Measurements from ENCODE around the gene MGAT4A. TPM values are rescaled to one million over a fixed set of nuclear protein-coding genes. Genes with fewer than 3 reads are reported as not detected.

MGAT4A gene
- total and polyA plus RNA-seq, 10 of the 15 experiments (the other 5 are each of a cell fraction or from before 2014, with no cell fraction given), result 4.3 to 23.4 (median 13.6) TPM

DNA sequence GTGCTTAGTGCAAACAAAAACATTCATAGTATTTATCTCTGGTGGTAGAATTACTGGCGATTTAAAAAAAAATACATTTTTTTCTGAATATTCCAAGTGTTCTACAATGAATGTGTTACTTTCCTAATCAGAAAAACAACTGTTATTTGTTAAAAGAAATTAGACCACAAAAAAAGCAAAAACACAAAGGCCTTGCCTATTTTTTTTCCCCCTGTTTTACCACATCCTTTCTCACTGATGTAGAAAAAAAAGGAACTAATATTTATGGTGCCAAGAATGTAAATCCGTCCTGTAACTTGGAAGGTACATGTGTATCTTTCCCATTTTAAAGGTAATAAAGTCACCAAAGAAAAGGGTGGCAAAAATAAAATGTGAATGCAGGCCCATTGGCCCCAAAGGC is 28.4 kb upstream of the MGAT4A start (continued):
- TF ChIP-seq, protein P1, sequence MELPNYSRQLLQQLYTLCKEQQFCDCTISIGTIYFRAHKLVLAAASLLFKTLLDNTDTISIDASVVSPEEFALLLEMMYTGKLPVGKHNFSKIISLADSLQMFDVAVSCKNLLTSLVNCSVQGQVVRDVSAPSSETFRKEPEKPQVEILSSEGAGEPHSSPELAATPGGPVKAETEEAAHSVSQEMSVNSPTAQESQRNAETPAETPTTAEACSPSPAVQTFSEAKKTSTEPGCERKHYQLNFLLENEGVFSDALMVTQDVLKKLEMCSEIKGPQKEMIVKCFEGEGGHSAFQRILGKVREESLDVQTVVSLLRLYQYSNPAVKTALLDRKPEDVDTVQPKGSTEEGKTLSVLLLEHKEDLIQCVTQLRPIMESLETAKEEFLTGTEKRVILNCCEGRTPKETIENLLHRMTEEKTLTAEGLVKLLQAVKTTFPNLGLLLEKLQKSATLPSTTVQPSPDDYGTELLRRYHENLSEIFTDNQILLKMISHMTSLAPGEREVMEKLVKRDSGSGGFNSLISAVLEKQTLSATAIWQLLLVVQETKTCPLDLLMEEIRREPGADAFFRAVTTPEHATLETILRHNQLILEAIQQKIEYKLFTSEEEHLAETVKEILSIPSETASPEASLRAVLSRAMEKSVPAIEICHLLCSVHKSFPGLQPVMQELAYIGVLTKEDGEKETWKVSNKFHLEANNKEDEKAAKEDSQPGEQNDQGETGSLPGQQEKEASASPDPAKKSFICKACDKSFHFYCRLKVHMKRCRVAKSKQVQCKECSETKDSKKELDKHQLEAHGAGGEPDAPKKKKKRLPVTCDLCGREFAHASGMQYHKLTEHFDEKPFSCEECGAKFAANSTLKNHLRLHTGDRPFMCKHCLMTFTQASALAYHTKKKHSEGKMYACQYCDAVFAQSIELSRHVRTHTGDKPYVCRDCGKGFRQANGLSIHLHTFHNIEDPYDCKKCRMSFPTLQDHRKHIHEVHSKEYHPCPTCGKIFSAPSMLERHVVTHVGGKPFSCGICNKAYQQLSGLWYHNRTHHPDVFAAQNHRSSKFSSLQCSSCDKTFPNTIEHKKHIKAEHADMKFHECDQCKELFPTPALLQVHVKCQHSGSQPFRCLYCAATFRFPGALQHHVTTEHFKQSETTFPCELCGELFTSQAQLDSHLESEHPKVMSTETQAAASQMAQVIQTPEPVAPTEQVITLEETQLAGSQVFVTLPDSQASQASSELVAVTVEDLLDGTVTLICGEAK (IDR thresholded peaks at IDR 0.05; ENCODE audit: borderline replicate concordance), result no peak
- TF ChIP-seq MTA3 (IDR thresholded peaks at IDR 0.05; ENCODE audit: borderline replicate concordance, low read length) (no peak), BMI1 (IDR thresholded peaks at IDR 0.05; ENCODE audit: borderline replicate concordance) (0 out of 2 replicates have a peak, but pooled peaks have one; percentile 29), RELA (IDR thresholded peaks at IDR 0.05; ENCODE audit: borderline replicate concordance, partially characterized antibody) (no peak), NRF1 (conservative IDR thresholded peaks at IDR 0.05; ENCODE audit: low read depth, low read length) (no peak), POLR2AphosphoS2 (IDR thresholded peaks at IDR 0.05; ENCODE audit: low read depth, low read length) (no peak), YBX1 (IDR thresholded peaks at IDR 0.05) (no peak), KLF5 (IDR thresholded peaks at IDR 0.05; ENCODE audit: partially characterized antibody) (no peak)
- TF ChIP-seq, protein P2, sequence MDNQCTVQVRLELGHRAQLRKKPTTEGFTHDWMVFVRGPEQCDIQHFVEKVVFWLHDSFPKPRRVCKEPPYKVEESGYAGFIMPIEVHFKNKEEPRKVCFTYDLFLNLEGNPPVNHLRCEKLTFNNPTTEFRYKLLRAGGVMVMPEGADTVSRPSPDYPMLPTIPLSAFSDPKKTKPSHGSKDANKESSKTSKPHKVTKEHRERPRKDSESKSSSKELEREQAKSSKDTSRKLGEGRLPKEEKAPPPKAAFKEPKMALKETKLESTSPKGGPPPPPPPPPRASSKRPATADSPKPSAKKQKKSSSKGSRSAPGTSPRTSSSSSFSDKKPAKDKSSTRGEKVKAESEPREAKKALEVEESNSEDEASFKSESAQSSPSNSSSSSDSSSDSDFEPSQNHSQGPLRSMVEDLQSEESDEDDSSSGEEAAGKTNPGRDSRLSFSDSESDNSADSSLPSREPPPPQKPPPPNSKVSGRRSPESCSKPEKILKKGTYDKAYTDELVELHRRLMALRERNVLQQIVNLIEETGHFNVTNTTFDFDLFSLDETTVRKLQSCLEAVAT (IDR thresholded peaks at IDR 0.05), result no peak
- TF ChIP-seq, protein P3, sequence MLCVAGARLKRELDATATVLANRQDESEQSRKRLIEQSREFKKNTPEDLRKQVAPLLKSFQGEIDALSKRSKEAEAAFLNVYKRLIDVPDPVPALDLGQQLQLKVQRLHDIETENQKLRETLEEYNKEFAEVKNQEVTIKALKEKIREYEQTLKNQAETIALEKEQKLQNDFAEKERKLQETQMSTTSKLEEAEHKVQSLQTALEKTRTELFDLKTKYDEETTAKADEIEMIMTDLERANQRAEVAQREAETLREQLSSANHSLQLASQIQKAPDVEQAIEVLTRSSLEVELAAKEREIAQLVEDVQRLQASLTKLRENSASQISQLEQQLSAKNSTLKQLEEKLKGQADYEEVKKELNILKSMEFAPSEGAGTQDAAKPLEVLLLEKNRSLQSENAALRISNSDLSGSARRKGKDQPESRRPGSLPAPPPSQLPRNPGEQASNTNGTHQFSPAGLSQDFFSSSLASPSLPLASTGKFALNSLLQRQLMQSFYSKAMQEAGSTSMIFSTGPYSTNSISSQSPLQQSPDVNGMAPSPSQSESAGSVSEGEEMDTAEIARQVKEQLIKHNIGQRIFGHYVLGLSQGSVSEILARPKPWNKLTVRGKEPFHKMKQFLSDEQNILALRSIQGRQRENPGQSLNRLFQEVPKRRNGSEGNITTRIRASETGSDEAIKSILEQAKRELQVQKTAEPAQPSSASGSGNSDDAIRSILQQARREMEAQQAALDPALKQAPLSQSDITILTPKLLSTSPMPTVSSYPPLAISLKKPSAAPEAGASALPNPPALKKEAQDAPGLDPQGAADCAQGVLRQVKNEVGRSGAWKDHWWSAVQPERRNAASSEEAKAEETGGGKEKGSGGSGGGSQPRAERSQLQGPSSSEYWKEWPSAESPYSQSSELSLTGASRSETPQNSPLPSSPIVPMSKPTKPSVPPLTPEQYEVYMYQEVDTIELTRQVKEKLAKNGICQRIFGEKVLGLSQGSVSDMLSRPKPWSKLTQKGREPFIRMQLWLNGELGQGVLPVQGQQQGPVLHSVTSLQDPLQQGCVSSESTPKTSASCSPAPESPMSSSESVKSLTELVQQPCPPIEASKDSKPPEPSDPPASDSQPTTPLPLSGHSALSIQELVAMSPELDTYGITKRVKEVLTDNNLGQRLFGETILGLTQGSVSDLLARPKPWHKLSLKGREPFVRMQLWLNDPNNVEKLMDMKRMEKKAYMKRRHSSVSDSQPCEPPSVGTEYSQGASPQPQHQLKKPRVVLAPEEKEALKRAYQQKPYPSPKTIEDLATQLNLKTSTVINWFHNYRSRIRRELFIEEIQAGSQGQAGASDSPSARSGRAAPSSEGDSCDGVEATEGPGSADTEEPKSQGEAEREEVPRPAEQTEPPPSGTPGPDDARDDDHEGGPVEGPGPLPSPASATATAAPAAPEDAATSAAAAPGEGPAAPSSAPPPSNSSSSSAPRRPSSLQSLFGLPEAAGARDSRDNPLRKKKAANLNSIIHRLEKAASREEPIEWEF (IDR thresholded peaks at IDR 0.05; ENCODE audit: insufficient replicate concordance, low read depth, low read length), result no peak
- TF ChIP-seq, protein P4, sequence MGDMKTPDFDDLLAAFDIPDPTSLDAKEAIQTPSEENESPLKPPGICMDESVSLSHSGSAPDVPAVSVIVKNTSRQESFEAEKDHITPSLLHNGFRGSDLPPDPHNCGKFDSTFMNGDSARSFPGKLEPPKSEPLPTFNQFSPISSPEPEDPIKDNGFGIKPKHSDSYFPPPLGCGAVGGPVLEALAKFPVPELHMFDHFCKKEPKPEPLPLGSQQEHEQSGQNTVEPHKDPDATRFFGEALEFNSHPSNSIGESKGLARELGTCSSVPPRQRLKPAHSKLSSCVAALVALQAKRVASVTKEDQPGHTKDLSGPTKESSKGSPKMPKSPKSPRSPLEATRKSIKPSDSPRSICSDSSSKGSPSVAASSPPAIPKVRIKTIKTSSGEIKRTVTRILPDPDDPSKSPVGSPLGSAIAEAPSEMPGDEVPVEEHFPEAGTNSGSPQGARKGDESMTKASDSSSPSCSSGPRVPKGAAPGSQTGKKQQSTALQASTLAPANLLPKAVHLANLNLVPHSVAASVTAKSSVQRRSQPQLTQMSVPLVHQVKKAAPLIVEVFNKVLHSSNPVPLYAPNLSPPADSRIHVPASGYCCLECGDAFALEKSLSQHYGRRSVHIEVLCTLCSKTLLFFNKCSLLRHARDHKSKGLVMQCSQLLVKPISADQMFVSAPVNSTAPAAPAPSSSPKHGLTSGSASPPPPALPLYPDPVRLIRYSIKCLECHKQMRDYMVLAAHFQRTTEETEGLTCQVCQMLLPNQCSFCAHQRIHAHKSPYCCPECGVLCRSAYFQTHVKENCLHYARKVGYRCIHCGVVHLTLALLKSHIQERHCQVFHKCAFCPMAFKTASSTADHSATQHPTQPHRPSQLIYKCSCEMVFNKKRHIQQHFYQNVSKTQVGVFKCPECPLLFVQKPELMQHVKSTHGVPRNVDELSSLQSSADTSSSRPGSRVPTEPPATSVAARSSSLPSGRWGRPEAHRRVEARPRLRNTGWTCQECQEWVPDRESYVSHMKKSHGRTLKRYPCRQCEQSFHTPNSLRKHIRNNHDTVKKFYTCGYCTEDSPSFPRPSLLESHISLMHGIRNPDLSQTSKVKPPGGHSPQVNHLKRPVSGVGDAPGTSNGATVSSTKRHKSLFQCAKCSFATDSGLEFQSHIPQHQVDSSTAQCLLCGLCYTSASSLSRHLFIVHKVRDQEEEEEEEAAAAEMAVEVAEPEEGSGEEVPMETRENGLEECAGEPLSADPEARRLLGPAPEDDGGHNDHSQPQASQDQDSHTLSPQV (IDR thresholded peaks at IDR 0.05), result 0 out of 2 replicates have a peak, but pooled peaks have one; percentile 16
- TF ChIP-seq, protein P5, sequence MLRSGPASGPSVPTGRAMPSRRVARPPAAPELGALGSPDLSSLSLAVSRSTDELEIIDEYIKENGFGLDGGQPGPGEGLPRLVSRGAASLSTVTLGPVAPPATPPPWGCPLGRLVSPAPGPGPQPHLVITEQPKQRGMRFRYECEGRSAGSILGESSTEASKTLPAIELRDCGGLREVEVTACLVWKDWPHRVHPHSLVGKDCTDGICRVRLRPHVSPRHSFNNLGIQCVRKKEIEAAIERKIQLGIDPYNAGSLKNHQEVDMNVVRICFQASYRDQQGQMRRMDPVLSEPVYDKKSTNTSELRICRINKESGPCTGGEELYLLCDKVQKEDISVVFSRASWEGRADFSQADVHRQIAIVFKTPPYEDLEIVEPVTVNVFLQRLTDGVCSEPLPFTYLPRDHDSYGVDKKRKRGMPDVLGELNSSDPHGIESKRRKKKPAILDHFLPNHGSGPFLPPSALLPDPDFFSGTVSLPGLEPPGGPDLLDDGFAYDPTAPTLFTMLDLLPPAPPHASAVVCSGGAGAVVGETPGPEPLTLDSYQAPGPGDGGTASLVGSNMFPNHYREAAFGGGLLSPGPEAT (IDR thresholded peaks at IDR 0.05; ENCODE audit: low read depth), result peak; percentile 76

Data from GM12878 (cell line).